HEK293 (cell line): ENCODE measurements around the gene HIP1.

Experiments
- CTCF ChIA-PET: fragments of 350-600 bp; formaldehyde crosslinking; extraction: SDS; loops from one replicate; lab custom pipeline; 2021; ENCODE audit warnings: antibody characterized with exemption; lab: Yijun Ruan, JAX
- POLR2A ChIA-PET: fragments of 300-600 bp; formaldehyde crosslinking; extraction: SDS; loops from one replicate; lab custom pipeline; 2020; ENCODE audit warnings: antibody characterized with exemption, inconsistent platforms; lab: Yijun Ruan, JAX
- H3K27ac ChIP-seq: fragments of 200-500 bp; sonication (Bioruptor generic); 2 replicates; pipeline ENCODE4 v1.5.1; 2014; ENCODE audit warnings: low read depth, low read length, control low read depth, inconsistent platforms; ENCODE audit errors: extremely low read depth
- H3K36me3 ChIP-seq, 2 experiments: fragments of 200-500 bp in 1 of 2; sonication (Bioruptor generic) in 1 of 2; 1 replicate in 1 of 2; 2 replicates in 1 of 2; pipeline ENCODE4 v1.5.1; 2014 to 2017; ENCODE audit warnings: inconsistent platforms in 2 of 2, low read length in 2 of 2; ENCODE audit not compliant: control insufficient read depth in 2 of 2, insufficient read depth in 1 of 2
- H3K4me1 ChIP-seq: fragments of 200-500 bp; sonication (Bioruptor generic); 2 replicates; pipeline ENCODE4 v1.5.1; 2014; ENCODE audit warnings: mild to moderate bottlenecking, low read length, inconsistent platforms; ENCODE audit not compliant: control insufficient read depth, insufficient read depth
- H3K4me3 ChIP-seq: 2 replicates; pipeline ENCODE4 v1.5.1; 2011; ENCODE audit warnings: low read depth, mild to moderate bottlenecking, control low read depth, low read length, moderate library complexity
- H3K9me3 ChIP-seq: fragments of 200-500 bp; sonication (Bioruptor generic); 2 replicates; pipeline ENCODE4 v1.5.1; 2014; ENCODE audit warnings: low read depth, low read length, inconsistent platforms; ENCODE audit not compliant: control insufficient read depth, insufficient read depth
- GLIS1 ChIP-seq: fragments of 450-650 bp; formaldehyde crosslinking; IDR thresholded peaks from 2 replicates; pipeline ENCODE4 v1.5.1; 2016; ENCODE audit warnings: missing biosample characterization, missing genetic modification characterization
- IKZF3 ChIP-seq: fragments of 450-650 bp; IDR thresholded peaks from 2 replicates; pipeline ENCODE4 v1.5.0; 2018; ENCODE audit warnings: missing biosample characterization, mild to moderate bottlenecking, missing genetic modification characterization, moderate library complexity
- KLF8 ChIP-seq: fragments of 450-650 bp; formaldehyde crosslinking; IDR thresholded peaks from 2 replicates; pipeline ENCODE4 v1.5.1; 2016; ENCODE audit warnings: missing biosample characterization, missing genetic modification characterization
- OSR2 ChIP-seq: fragments of 450-650 bp; formaldehyde crosslinking; IDR thresholded peaks from 2 replicates; pipeline ENCODE4 v1.5.1; 2016; ENCODE audit warnings: missing biosample characterization, missing genetic modification characterization
- PRDM1 ChIP-seq: fragments of 450-650 bp; formaldehyde crosslinking; IDR thresholded peaks from 2 replicates; pipeline ENCODE4; 2016; ENCODE audit warnings: missing biosample characterization, missing genetic modification characterization
- PRDM10 ChIP-seq: fragments of 450-650 bp; formaldehyde crosslinking; IDR thresholded peaks from 2 replicates; pipeline ENCODE4 v1.5.1; 2016; ENCODE audit warnings: missing biosample characterization, missing genetic modification characterization
- REST ChIP-seq: fragments of 450-650 bp; formaldehyde crosslinking; IDR thresholded peaks from 2 replicates; pipeline ENCODE4 v1.5.1; 2016; ENCODE audit warnings: missing biosample characterization, missing genetic modification characterization
- SP7 ChIP-seq: fragments of 450-650 bp; formaldehyde crosslinking; IDR thresholded peaks from 2 replicates; pipeline ENCODE4 v1.5.1; 2016; ENCODE audit warnings: missing biosample characterization, missing genetic modification characterization
- WT1 ChIP-seq: fragments of 450-650 bp; formaldehyde crosslinking; IDR thresholded peaks from 2 replicates; pipeline ENCODE4 v1.5.1; 2016; ENCODE audit warnings: missing biosample characterization, missing genetic modification characterization
- ZBTB10 ChIP-seq: fragments of 450-650 bp; formaldehyde crosslinking; IDR thresholded peaks from 2 replicates; pipeline ENCODE4 v1.5.1; 2016; ENCODE audit warnings: missing biosample characterization, missing genetic modification characterization
- ZBTB17 ChIP-seq: fragments of 450-650 bp; formaldehyde crosslinking; IDR thresholded peaks from 2 replicates; pipeline ENCODE4 v1.5.1; 2016; ENCODE audit warnings: missing biosample characterization, missing genetic modification characterization
- ZBTB20 ChIP-seq: fragments of 450-650 bp; formaldehyde crosslinking; IDR thresholded peaks from 2 replicates; pipeline ENCODE4 v1.5.1; 2016; ENCODE audit warnings: missing biosample characterization, missing genetic modification characterization
- ZBTB26 ChIP-seq: fragments of 450-650 bp; formaldehyde crosslinking; optimal IDR thresholded peaks from 2 replicates; pipeline ENCODE3; 2016; ENCODE audit warnings: missing biosample characterization, mild to moderate bottlenecking, missing genetic modification characterization
- ZEB2 ChIP-seq: fragments of 450-650 bp; formaldehyde crosslinking; IDR thresholded peaks from 2 replicates; pipeline ENCODE4 v1.5.1; 2016; ENCODE audit warnings: missing biosample characterization, missing genetic modification characterization
- ZNF184 ChIP-seq: fragments of 450-650 bp; IDR thresholded peaks from 2 replicates; pipeline ENCODE4 v1.5.1; 2018; ENCODE audit warnings: missing biosample characterization, mild to moderate bottlenecking, missing genetic modification characterization
- ZNF335 ChIP-seq: fragments of 450-650 bp; formaldehyde crosslinking; conservative IDR thresholded peaks from 2 replicates; pipeline ENCODE4 v1.5.1; 2016; ENCODE audit warnings: missing biosample characterization, missing genetic modification characterization
- ZNF366 ChIP-seq: fragments of 450-650 bp; formaldehyde crosslinking; conservative IDR thresholded peaks from 2 replicates; pipeline ENCODE4 v1.5.1; 2016; ENCODE audit warnings: missing biosample characterization, missing genetic modification characterization
- ZNF394 ChIP-seq: fragments of 450-650 bp; formaldehyde crosslinking; IDR thresholded peaks from 2 replicates; pipeline ENCODE4 v1.5.1; 2016; ENCODE audit warnings: missing biosample characterization, missing genetic modification characterization, mild to moderate bottlenecking, moderate library complexity, borderline replicate concordance
- ZNF558 ChIP-seq: fragments of 450-650 bp; formaldehyde crosslinking; IDR thresholded peaks from 2 replicates; pipeline ENCODE4 v1.5.1; 2016; ENCODE audit warnings: missing biosample characterization, missing genetic modification characterization
- ZNF600 ChIP-seq: fragments of 450-650 bp; formaldehyde crosslinking; IDR thresholded peaks from 2 replicates; pipeline ENCODE4 v1.5.1; 2016; ENCODE audit warnings: missing biosample characterization, missing genetic modification characterization
- ZNF629 ChIP-seq: fragments of 450-650 bp; formaldehyde crosslinking; IDR thresholded peaks from 2 replicates; pipeline ENCODE4 v1.5.1; 2017; ENCODE audit warnings: missing biosample characterization, missing genetic modification characterization
- ZNF677 ChIP-seq: fragments of 450-650 bp; IDR thresholded peaks from 2 replicates; pipeline ENCODE4 v1.5.0; 2018; ENCODE audit warnings: missing biosample characterization, mild to moderate bottlenecking, missing genetic modification characterization, moderate library complexity
- ZNF777 ChIP-seq: fragments of 450-650 bp; formaldehyde crosslinking; IDR thresholded peaks from 2 replicates; pipeline ENCODE4 v1.5.1; 2017; ENCODE audit warnings: missing biosample characterization, missing genetic modification characterization, borderline replicate concordance
- TF ChIP-seq, protein P1 (sequence below): fragments of 450-650 bp; formaldehyde crosslinking; IDR thresholded peaks from 2 replicates; pipeline ENCODE4 v1.5.1; 2017; ENCODE audit warnings: missing biosample characterization, mild to moderate bottlenecking, missing genetic modification characterization, moderate library complexity

The HIP1 gene

GRCh38 chr7:75531359-75531821 is 207.4 kb downstream of the HIP1 start:
- no peak overlapping the region for H3K4me3 ChIP-seq
- ChIA-PET CTCF (interaction anchor here (1.2 kb wide), 1 partner anchor 231 kb away, joined by 3 read pairs; no protein-coding TSS in a partner anchor), POLR2A (interaction anchor here (0.7 kb wide), 2 partner anchors 152 to 561 kb away, joined by 3 to 6 read pairs; no protein-coding TSS in a partner anchor)
- H3K4me1 ChIP-seq: peaks cover 3% of the 10 kb centered on the region; the same call in 1 of the 2 replicates
- H3K9me3 ChIP-seq: no peaks in the 10 kb centered on the region
- H3K27ac ChIP-seq: no peak overlapping the region
- TF ChIP-seq OSR2 (tag by site-specific recombination) (0 out of 2 replicates have a peak, but pooled peaks have one; percentile 32), ZNF777 (tag by site-specific recombination) (no peak), REST (tag by site-specific recombination) (no peak), ZBTB20 (tag by site-specific recombination) (peak; percentile 55), ZNF394 (tag by site-specific recombination) (peak; percentile 17; the same call in 1 of the 2 replicates), ZNF629 (tag by site-specific recombination) (peak; percentile 41; the same call in 1 of the 2 replicates), SP7 (tag by site-specific recombination) (peak; percentile 38; the same call in 1 of the 2 replicates), KLF8 (tag by site-specific recombination) (peak; percentile 51), WT1 (no peak), IKZF3 (tag by site-specific recombination) (0 out of 2 replicates have a peak, but pooled peaks have one; percentile 16), ZEB2 (peak; percentile 68; the same call in 1 of the 2 replicates), GLIS1 (tag by site-specific recombination) (peak; percentile 68; the same call in 1 of the 2 replicates), ZNF366 (tag by site-specific recombination) (peak; percentile 41), ZNF600 (peak; percentile 90), ZNF184 (tag by site-specific recombination) (peak; percentile 32; the same call in 1 of the 2 replicates), ZBTB26 (tag by site-specific recombination) (no peak), PRDM10 (tag by site-specific recombination) (peak; percentile 63), ZBTB17 (tag by site-specific recombination) (peak; percentile 75), ZNF677 (no peak), ZNF558 (tag by site-specific recombination) (no peak), ZNF335 (tag by site-specific recombination) (peak; percentile 64; the same call in 1 of the 2 replicates), ZBTB10 (no peak), PRDM1 (tag by site-specific recombination) (peak; percentile 48; the same call in 1 of the 2 replicates)
- TF ChIP-seq, protein P1, sequence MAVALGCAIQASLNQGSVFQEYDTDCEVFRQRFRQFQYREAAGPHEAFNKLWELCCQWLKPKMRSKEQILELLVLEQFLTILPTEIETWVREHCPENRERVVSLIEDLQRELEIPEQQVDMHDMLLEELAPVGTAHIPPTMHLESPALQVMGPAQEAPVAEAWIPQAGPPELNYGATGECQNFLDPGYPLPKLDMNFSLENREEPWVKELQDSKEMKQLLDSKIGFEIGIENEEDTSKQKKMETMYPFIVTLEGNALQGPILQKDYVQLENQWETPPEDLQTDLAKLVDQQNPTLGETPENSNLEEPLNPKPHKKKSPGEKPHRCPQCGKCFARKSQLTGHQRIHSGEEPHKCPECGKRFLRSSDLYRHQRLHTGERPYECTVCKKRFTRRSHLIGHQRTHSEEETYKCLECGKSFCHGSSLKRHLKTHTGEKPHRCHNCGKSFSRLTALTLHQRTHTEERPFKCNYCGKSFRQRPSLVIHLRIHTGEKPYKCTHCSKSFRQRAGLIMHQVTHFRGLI: peak; percentile 84
- peaks cover 1% of the 10 kb centered on the region in 2 experiments; a peak in 2 of 3 replicates for H3K36me3 ChIP-seq
